ENCODE data around the gene NCAPG2. TPM values are rescaled to one million over a fixed set of nuclear protein-coding genes. Genes with fewer than 3 reads are reported as not detected.

The NCAPG2 gene
- total RNA-seq, 2 experiments from 2014 or later = 85.0 to 90.9 TPM

- CTCF ChIA-PET = no interaction called here
- POLR2A ChIA-PET = no interaction called here
Observed at GRCh38 chr7:158734861-158735260, 30.3 kb upstream of the NCAPG2 start.

GRCh38 chr7:158733775-158734494, 29.3 kb upstream of the NCAPG2 start:
- ChIA-PET CTCF (interaction anchor here (1.1 to 1.4 kb wide), 2 partner anchors 29 to 82 kb away, joined by 3 to 5 read pairs; partner anchors contain the start of gene NCAPG2), POLR2A (interaction anchor here (1.5 kb wide), 1 partner anchor 29 kb away, joined by 3 read pairs; the partner anchor contains the start of gene NCAPG2)

- ChIA-PET POLR2A (interaction anchor here (1.5 kb wide), 1 partner anchor 28 kb away, joined by 3 read pairs; the partner anchor contains the start of gene NCAPG2), CTCF (interaction anchor here (1.4 kb wide), 1 partner anchor 28 kb away, joined by 5 read pairs; the partner anchor contains the start of gene NCAPG2)
Observed at GRCh38 chr7:158733220-158733519, 28.6 kb upstream of the NCAPG2 start.

GRCh38 chr7:158732494-158733219, 28.1 kb upstream of the NCAPG2 start:
- POLR2A ChIA-PET = interaction anchor here (1.5 kb wide), 1 partner anchor 28 kb away, joined by 3 read pairs; the partner anchor contains the start of gene NCAPG2
- CTCF ChIA-PET = interaction anchor here (1.4 kb wide), 1 partner anchor 28 kb away, joined by 5 read pairs; the partner anchor contains the start of gene NCAPG2

- POLR2A ChIA-PET = no interaction called here
- CTCF ChIA-PET = no interaction called here
Observed at GRCh38 chr7:158731761-158732160, 27.2 kb upstream of the NCAPG2 start.

GRCh38 chr7:158730383-158731346, 26.1 kb upstream of the NCAPG2 start:
- CTCF ChIA-PET = no interaction called here
- POLR2A ChIA-PET = no interaction called here

- ChIA-PET POLR2A (no interaction called here), CTCF (no interaction called here)
Observed at GRCh38 chr7:158729646-158730382, 25.2 kb upstream of the NCAPG2 start.

GRCh38 chr7:158728911-158729645, 24.5 kb upstream of the NCAPG2 start:
- POLR2A ChIA-PET = no interaction called here
- CTCF ChIA-PET = no interaction called here

- ChIA-PET POLR2A (no interaction called here), CTCF (no interaction called here)
Observed at GRCh38 chr7:158727690-158728089, 23.1 kb upstream of the NCAPG2 start.

- POLR2A ChIA-PET = interaction anchor here (0.7 kb wide), 1 partner anchor 58 kb away, joined by 5 read pairs; no protein-coding TSS in a partner anchor
- CTCF ChIA-PET = interaction anchor here (0.7 kb wide), 1 partner anchor 313 kb away, joined by 3 read pairs; no protein-coding TSS in a partner anchor
Observed at GRCh38 chr7:158726277-158726807, 21.7 kb upstream of the NCAPG2 start.

- POLR2A ChIA-PET = no interaction called here
- CTCF ChIA-PET = no interaction called here
Observed at GRCh38 chr7:158725506-158725800, 20.8 kb upstream of the NCAPG2 start.

GRCh38 chr7:158724658-158725505, 20.3 kb upstream of the NCAPG2 start:
- CTCF ChIA-PET = no interaction called here
- POLR2A ChIA-PET = no interaction called here

GRCh38 chr7:158723714-158724385, 19.2 kb upstream of the NCAPG2 start:
- ChIA-PET CTCF (no interaction called here), POLR2A (no interaction called here)

- CTCF ChIA-PET = no interaction called here
- POLR2A ChIA-PET = no interaction called here
Observed at GRCh38 chr7:158723266-158723665, 18.7 kb upstream of the NCAPG2 start.

GRCh38 chr7:158722574-158723237, 18.1 kb upstream of the NCAPG2 start:
- ChIA-PET POLR2A (no interaction called here), CTCF (no interaction called here)

GRCh38 chr7:158720112-158720511, 15.5 kb upstream of the NCAPG2 start:
- ChIA-PET CTCF (no interaction called here), POLR2A (no interaction called here)

GRCh38 chr7:158716802-158717201, 12.2 kb upstream of the NCAPG2 start:
- CTCF ChIA-PET = no interaction called here
- POLR2A ChIA-PET = no interaction called here
